ENCODE results near the gene CSTPP1. TPM values are rescaled to one million over a fixed set of nuclear protein-coding genes. Genes with fewer than 3 reads are reported as not detected.

The CSTPP1 gene
- total RNA-seq, 4 donors from 2014 or later, result 4.9 to 33.8 (median 19.5) TPM

DNA sequence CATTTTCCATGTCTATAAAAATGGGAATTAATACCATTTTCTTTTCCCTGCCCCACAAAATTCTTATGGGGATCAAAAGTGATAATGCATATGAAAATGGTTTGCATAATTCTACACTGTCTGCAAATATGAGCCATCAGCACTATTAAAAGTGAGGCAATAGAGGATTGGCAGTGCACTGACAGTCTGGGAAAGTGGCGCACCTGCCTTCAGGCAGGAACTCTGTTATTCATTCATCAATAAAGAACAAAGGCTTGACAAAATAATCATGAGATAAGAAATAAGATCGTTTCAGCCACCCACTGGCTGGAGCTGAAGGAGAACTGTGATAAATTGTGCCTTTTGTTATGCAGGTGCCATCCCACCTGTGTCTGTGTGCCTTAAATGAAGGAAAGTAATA, 190.7 kb downstream of the CSTPP1 start:
- Histone ChIP-seq H3K36me3 (no peaks in the 10 kb centered on the region), H3K27ac (no peak overlapping the region), H3K4me1 (no peaks in the 10 kb centered on the region), H3K27me3 (no peaks in the 10 kb centered on the region), H3K9me3 (no peaks in the 10 kb centered on the region), H3K4me3 (no peak overlapping the region)
- TF ChIP-seq, protein P1, sequence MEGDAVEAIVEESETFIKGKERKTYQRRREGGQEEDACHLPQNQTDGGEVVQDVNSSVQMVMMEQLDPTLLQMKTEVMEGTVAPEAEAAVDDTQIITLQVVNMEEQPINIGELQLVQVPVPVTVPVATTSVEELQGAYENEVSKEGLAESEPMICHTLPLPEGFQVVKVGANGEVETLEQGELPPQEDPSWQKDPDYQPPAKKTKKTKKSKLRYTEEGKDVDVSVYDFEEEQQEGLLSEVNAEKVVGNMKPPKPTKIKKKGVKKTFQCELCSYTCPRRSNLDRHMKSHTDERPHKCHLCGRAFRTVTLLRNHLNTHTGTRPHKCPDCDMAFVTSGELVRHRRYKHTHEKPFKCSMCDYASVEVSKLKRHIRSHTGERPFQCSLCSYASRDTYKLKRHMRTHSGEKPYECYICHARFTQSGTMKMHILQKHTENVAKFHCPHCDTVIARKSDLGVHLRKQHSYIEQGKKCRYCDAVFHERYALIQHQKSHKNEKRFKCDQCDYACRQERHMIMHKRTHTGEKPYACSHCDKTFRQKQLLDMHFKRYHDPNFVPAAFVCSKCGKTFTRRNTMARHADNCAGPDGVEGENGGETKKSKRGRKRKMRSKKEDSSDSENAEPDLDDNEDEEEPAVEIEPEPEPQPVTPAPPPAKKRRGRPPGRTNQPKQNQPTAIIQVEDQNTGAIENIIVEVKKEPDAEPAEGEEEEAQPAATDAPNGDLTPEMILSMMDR (IDR thresholded peaks at IDR 0.05), result no peak
- no peak for TF ChIP-seq POLR2A (IDR thresholded peaks at IDR 0.05)
- DNase-seq, result no peak
- intact Hi-C loops (cut with DNase I; ENCODE audit: low total_unique reads), result no loop called here

DNA sequence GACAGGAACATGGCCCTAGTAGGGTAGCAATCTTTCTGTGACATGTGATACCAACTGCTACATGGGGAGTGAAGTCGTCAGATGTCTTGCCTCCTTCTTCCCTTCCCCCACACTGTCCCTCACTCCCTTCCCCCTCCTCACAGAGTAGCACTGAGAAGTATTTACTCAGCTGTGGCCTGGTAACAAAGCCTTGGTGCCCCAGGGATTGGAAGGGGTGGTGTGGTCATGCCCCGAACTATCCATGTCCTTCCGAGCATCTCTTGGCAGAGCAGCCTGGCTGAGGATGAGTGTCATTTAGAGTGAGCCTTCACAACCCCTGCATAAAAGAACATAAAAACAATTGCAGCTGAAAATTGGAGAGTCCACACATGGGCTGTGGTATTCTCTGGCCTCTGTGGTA, 194.0 kb downstream of the CSTPP1 start:
- H3K27ac ChIP-seq, result no peak overlapping the region
- no peaks in the 10 kb centered on the region for H3K4me1 ChIP-seq
- H3K36me3 ChIP-seq, result no peaks in the 10 kb centered on the region
- no peak overlapping the region for H3K4me3 ChIP-seq
- intact Hi-C loops (cut with DNase I; ENCODE audit: low total_unique reads), result no loop called here
- no peaks in the 10 kb centered on the region for H3K27me3 ChIP-seq
- no peak for DNase-seq
- no peaks in the 10 kb centered on the region for H3K9me3 ChIP-seq
- TF ChIP-seq POLR2A (IDR thresholded peaks at IDR 0.05), result no peak
- TF ChIP-seq, protein P1 (IDR thresholded peaks at IDR 0.05), result no peak

DNA sequence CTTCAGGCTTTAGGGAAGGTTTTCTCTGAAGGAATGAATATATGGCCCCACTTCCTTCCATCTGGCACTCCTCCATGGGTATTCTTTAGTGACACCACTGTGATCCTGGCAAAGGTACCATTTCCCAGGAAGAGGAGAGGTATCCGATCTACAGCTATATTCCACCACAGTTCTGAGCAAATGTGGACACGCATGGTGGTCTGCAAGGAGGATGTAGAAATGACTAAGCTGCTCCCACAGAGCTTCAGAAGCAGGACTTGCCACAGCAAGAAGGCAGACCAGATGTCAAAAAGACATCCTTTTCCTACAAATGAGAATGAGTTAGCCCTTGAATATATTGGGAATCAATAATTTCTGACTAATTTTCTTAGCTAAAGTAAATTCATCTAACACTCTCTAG, 194.6 kb downstream of the CSTPP1 start:
- Histone ChIP-seq H3K4me3 (no peak overlapping the region), H3K36me3 (no peaks in the 10 kb centered on the region), H3K27ac (no peak overlapping the region), H3K4me1 (no peaks in the 10 kb centered on the region), H3K9me3 (no peaks in the 10 kb centered on the region), H3K27me3 (no peaks in the 10 kb centered on the region)
- DNase-seq, result no peak
- intact Hi-C loops (cut with DNase I; ENCODE audit: low total_unique reads), result no loop called here
- TF ChIP-seq, protein P1 (IDR thresholded peaks at IDR 0.05), result no peak
- TF ChIP-seq POLR2A (IDR thresholded peaks at IDR 0.05), result no peak

DNA sequence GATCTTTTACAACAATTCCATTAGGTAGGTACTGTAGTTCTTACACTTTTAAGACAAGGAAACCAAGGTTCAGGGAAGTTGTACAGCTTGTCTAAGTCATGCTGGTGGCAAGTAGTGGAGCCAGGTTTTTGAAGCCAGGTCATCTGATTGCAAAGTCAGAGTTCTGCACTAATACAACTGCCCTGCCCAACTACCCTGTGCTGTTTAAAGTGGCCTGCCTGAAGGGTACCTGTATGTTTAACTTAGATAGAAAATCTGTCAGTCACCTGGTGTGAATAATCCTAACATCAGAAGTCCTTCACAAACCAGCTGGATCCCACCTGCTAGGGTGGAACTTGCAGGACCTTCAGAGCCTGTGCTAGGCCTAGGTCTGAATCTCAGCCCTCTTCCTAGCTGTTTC, 195.9 kb downstream of the CSTPP1 start:
- H3K27ac ChIP-seq, result no peak overlapping the region
- no peaks in the 10 kb centered on the region for H3K27me3 ChIP-seq
- H3K4me1 ChIP-seq, result no peaks in the 10 kb centered on the region
- TF ChIP-seq, protein P1 (IDR thresholded peaks at IDR 0.05), result no peak
- TF ChIP-seq POLR2A (IDR thresholded peaks at IDR 0.05), result no peak
- DNase-seq, result no peak
- H3K9me3 ChIP-seq, result no peaks in the 10 kb centered on the region
- no peak overlapping the region for H3K4me3 ChIP-seq
- intact Hi-C loops (cut with DNase I; ENCODE audit: low total_unique reads), result no loop called here
- no peaks in the 10 kb centered on the region for H3K36me3 ChIP-seq

DNA sequence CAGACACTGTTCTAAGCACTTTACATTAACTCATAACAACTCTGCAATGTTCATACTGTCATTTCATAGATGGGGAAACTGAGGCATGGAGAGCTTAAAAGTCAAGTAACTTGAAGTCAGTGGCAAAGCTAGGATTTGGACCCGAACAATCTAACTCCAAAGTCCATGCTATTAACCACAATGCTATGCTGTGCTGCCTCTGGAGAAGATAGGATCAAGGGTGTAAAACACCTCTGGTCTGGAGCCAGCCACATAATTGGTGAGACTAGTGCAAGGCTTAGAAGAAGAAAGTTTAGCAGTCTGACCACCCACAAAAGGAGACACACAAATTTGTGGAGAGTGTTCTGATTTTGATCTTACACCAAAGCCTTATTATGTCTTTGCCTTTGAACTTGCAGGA, 196.4 kb downstream of the CSTPP1 start:
- TF ChIP-seq POLR2A (IDR thresholded peaks at IDR 0.05), result no peak
- TF ChIP-seq, protein P1 (IDR thresholded peaks at IDR 0.05), result no peak
- no peak for DNase-seq

More for the DNA sequence above, 196.4 kb downstream of the CSTPP1 start:
- Histone ChIP-seq H3K36me3 (no peaks in the 10 kb centered on the region), H3K27me3 (no peaks in the 10 kb centered on the region), H3K9me3 (no peaks in the 10 kb centered on the region), H3K4me3 (no peak overlapping the region), H3K27ac (no peak overlapping the region), H3K4me1 (no peaks in the 10 kb centered on the region)
- intact Hi-C loops (cut with DNase I; ENCODE audit: low total_unique reads), result no loop called here
